MM.1S (cell line): Measurements from ENCODE around the gene CACFD1.

Experiments used
- CTCF ChIP-seq: fragments of 300-600 bp; sonication (generic); IDR thresholded peaks from 2 replicates; pipeline ENCODE4 v1.5.1; 2016; ENCODE audit warnings: antibody characterized with exemption, low read length, mixed read lengths
- EZH2 ChIP-seq: fragments of 300-600 bp; sonication (generic); optimal IDR thresholded peaks from 2 replicates; pipeline ENCODE3; 2017; ENCODE audit warnings: low read depth, mild to moderate bottlenecking, antibody characterized with exemption, low read length, mixed read lengths
- EZH2phosphoT487 ChIP-seq: fragments of 300-600 bp; sonication (generic); IDR thresholded peaks from 2 replicates; pipeline ENCODE4 v1.6.1; 2018; ENCODE audit warnings: antibody characterized with exemption, low read length

DNA sequence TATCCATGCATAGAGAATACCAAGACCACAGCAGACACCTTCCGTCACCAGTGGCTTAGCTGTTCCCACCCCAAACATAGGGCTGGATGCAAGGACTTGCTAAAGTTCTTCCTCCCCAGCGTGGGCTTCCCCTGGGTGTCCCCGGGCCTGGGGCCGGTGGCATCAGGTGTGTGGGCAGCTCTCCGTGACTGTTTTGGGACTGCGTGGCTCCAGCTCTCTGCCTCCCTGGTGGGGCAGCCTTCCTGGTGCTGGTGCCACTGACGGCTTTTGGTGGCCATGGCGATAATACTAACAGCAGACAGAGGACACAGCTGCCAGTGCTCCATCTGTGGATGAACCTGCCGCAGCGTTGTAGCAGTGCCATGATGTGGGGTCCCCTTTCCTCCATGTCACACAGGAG is 4.9 kb downstream of the CACFD1 start:
- no peak for TF ChIP-seq CTCF
- TF ChIP-seq EZH2phosphoT487: no peak
- TF ChIP-seq EZH2: no peak
